Measurements from ENCODE around the gene SLCO2A1.

SLCO2A1 gene

DNA sequence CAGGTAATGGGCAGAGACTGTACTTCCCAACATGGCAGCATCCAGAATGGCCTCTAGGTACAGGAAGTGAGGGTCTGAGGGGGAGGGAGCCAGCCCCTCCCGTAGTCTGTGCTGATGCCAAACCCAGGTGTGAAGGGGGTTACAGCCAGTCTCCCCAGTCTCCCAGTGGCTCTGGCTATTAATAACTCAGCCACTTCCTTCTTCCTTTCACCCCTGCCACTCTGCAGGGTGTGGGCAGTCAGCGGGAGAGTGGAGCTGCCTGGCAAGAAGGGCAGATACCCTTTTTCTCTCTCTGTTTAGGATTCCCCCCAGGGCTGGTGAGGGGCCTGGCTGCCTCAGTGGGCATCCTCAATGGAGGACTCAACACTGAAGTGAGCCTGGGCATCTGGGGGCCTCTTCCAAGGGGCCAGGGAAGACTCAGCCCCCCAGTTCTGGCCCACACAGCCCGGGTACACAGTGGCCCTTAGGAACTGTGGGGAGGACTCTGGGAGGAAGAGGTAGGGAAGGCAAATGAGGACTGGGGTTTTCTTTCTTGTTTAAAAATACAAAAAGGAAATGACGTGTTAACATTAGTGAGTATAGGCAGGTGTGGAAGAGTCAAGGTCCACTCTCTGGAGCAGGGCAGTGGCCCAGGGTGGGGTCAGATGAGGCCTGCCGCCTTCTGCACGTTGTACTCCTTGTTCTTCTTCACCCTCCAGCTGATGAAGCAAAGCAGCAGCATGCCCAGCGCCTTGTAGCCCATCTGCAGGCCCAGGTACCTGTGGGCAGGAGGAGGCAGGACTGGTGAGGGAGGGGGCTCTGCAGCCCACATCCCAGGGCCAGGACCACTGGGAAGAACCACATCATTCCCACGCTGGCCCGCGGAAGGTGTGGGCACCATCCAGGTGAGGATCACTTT lies 95.4 kb downstream of the SLCO2A1 start:
- Histone ChIP-seq H3K4me3 (no peak overlapping the region), H3K9ac (peak overlapping the region in 1 of 11 experiments; percentile 37; a peak in 2 of 22 replicates), H3K9me3 (replicated peaks in 1 of 11) (no peaks in the 10 kb centered on the region), H3K27ac (peak overlapping the region in 5 of 11 experiments; percentile 25 to 52 (median 45); a peak in 5 of 22 replicates), H4K20me1 (no peaks in the 10 kb centered on the region), H3K36me3 (no peaks in the 10 kb centered on the region), H3K27me3 (0 out of 22 replicates have a peak, but pooled peaks cover 0 to 5% (median 0%) of the 10 kb centered on the region in 11 experiments), H3K4me2 (peak overlapping the region; percentile 65 to 83 (median 76)), H3K4me1 (peaks cover 11 to 31% (median 20%) of the 10 kb centered on the region in 10 experiments)
- TF ChIP-seq Cebpa-rat (IDR thresholded peaks at IDR 0.05): no peak

- peak overlapping the region; percentile 65 to 83 (median 76); a peak in 21 of 22 replicates for H3K4me2 ChIP-seq
- H3K9ac ChIP-seq: no peak overlapping the region
- H3K4me1 ChIP-seq: peaks cover 12 to 22% (median 16%) of the 10 kb centered on the region in 10 experiments
- H3K4me3 ChIP-seq: no peak overlapping the region
- no peak for TF ChIP-seq Cebpa-rat (IDR thresholded peaks at IDR 0.05)
- H3K9me3 ChIP-seq (replicated peaks in 1 of 11): no peaks in the 10 kb centered on the region
- H3K27me3 ChIP-seq: 0 out of 22 replicates have a peak, but pooled peaks cover 0 to 6% (median 0%) of the 10 kb centered on the region in 11 experiments
- no peaks in the 10 kb centered on the region for H3K36me3 ChIP-seq
- H4K20me1 ChIP-seq: peaks cover 0 to 1% (median 0%) of the 10 kb centered on the region in 11 experiments; a peak in 1 of 22 replicates
- peak overlapping the region in 2 of 11 experiments; percentile 45 to 52; a peak in 1 of 22 replicates for H3K27ac ChIP-seq
These were observed 96.4 kb downstream of the SLCO2A1 start for GRCh38 chr3:133933097-133934024.

GRCh38 chr3:133932009-133932408 lies 97.7 kb downstream of the SLCO2A1 start:
- Histone ChIP-seq H3K4me2 (no peak overlapping the region), H3K4me3 (no peak overlapping the region), H3K27me3 (peaks cover 0 to 4% (median 0%) of the 10 kb centered on the region in 11 experiments; a peak in 1 of 22 replicates), H3K4me1 (peaks cover 17 to 27% (median 23%) of the 10 kb centered on the region in 10 experiments), H3K27ac (no peak overlapping the region), H4K20me1 (peaks cover 0 to 6% (median 0%) of the 10 kb centered on the region in 11 experiments; a peak in 1 of 22 replicates), H3K9ac (no peak overlapping the region), H3K9me3 (replicated peaks in 1 of 11) (no peaks in the 10 kb centered on the region), H3K36me3 (no peaks in the 10 kb centered on the region)
- TF ChIP-seq Cebpa-rat (IDR thresholded peaks at IDR 0.05): no peak

DNA sequence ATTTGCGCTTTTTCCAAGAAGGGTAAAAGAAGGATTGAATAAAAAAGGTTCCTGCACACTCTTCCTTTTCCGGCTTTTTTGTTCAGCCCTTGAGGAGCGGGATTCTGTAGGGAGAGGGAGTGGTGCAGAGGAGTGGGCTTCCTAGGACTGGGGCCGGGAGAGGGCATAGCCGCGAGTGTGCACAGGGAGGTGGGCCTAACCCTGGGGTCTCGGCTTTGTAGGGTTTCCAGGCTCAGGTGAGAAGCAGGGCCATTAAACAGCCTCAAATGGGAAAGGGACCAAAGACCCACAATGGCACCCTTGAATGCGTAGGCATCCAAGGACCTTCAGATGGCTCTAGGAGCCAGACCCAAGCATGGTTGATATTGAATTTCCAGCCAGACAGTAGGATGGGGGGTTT lies 98.6 kb downstream of the SLCO2A1 start:
- no peak for TF ChIP-seq Cebpa-rat (IDR thresholded peaks at IDR 0.05)
- Histone ChIP-seq H3K4me1 (peaks cover 19 to 29% (median 25%) of the 10 kb centered on the region in 10 experiments), H3K36me3 (no peaks in the 10 kb centered on the region), H3K27ac (no peak overlapping the region), H3K9ac (no peak overlapping the region), H4K20me1 (peaks cover 0 to 6% (median 0%) of the 10 kb centered on the region in 11 experiments; a peak in 1 of 22 replicates), H3K4me2 (no peak overlapping the region), H3K9me3 (replicated peaks in 1 of 11) (no peaks in the 10 kb centered on the region), H3K27me3 (peaks cover 0 to 10% (median 0%) of the 10 kb centered on the region in 11 experiments; a peak in 1 of 22 replicates), H3K4me3 (no peak overlapping the region)

DNA sequence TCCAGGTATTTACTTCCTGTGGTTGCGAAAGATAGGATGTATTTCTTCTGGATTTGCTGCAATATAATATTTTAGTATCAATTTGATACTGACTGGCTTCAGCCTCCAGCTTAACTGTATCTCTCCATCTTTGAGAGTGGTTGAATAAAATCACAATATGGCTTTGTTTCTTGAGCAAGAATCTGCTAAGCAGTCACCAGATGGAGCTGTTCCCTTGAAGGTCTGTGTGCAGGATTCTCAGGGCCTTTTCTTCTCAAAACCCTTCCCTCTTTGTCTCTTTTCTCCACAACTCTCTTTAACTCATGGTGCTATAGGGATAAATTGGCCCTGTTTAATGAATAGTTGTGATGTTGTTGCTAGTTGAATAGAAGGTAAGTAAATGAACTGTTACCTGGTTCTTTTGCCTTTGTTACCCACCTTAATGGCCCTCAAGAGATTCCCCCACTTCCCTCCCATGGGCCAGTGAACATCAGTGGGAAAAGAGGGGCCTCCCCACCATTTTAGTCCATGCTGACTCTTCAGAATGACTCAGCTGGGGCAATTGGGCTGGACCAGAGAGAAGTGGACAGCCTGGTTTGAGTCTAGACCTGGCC lies 99.3 kb downstream of the SLCO2A1 start:
- Histone ChIP-seq H3K4me3 (no peak overlapping the region), H4K20me1 (peaks cover 0 to 6% (median 0%) of the 10 kb centered on the region in 11 experiments; a peak in 1 of 22 replicates), H3K27ac (no peak overlapping the region), H3K9me3 (replicated peaks in 1 of 11) (no peaks in the 10 kb centered on the region), H3K4me2 (no peak overlapping the region), H3K36me3 (no peaks in the 10 kb centered on the region), H3K27me3 (peaks cover 0 to 10% (median 0%) of the 10 kb centered on the region in 11 experiments; a peak in 1 of 22 replicates), H3K9ac (no peak overlapping the region), H3K4me1 (peaks cover 19 to 29% (median 25%) of the 10 kb centered on the region in 10 experiments)
- TF ChIP-seq Cebpa-rat (IDR thresholded peaks at IDR 0.05): no peak; a peak in 1 of 22 replicates

DNA sequence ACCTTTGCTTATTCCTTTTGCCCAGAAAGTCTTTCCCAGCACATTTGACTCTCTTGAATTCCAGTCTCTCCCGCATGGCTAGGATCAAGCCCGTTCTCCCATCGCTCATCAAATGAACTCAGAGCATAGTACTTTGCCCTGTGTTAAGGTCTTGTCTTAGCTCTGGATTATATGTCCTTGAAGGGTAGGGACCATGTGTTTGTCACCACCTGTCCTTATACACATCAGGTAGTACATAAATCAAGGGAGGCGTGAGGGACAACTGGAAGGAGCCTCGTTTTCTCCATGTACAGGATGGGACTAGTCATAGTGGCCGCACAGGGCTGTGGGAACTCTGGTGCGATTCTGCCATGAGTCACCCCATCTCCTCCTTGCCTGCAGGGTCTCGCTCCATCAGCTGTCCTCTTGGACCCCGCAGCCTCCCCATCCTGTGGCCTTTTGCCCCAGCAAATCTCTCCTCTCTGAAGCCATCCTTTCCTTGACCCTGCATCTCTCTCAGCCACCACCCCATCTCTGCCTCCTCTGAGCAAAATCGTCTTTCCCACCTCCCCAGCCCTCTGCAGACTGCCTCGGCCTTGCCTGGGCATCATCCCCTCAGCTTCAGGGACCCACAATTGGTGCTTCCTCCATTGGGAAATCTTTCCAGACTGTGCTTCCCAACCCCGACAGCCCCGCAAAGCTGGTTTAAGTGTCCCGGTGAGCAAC lies 100.7 kb downstream of the SLCO2A1 start:
- no peaks in the 10 kb centered on the region for H3K36me3 ChIP-seq
- no peak overlapping the region for H3K4me3 ChIP-seq
- H3K4me1 ChIP-seq: peaks cover 11 to 21% (median 18%) of the 10 kb centered on the region in 10 experiments
- peaks cover 0 to 10% (median 0%) of the 10 kb centered on the region in 11 experiments; a peak in 1 of 22 replicates for H3K27me3 ChIP-seq
- H3K9ac ChIP-seq: no peak overlapping the region
- H3K27ac ChIP-seq: no peak overlapping the region
- H3K4me2 ChIP-seq: no peak overlapping the region
- no peaks in the 10 kb centered on the region for H3K9me3 ChIP-seq (replicated peaks in 1 of 11)
- TF ChIP-seq Cebpa-rat (IDR thresholded peaks at IDR 0.05): no peak
- peaks cover 0 to 6% (median 0%) of the 10 kb centered on the region in 11 experiments; a peak in 1 of 22 replicates for H4K20me1 ChIP-seq

DNA sequence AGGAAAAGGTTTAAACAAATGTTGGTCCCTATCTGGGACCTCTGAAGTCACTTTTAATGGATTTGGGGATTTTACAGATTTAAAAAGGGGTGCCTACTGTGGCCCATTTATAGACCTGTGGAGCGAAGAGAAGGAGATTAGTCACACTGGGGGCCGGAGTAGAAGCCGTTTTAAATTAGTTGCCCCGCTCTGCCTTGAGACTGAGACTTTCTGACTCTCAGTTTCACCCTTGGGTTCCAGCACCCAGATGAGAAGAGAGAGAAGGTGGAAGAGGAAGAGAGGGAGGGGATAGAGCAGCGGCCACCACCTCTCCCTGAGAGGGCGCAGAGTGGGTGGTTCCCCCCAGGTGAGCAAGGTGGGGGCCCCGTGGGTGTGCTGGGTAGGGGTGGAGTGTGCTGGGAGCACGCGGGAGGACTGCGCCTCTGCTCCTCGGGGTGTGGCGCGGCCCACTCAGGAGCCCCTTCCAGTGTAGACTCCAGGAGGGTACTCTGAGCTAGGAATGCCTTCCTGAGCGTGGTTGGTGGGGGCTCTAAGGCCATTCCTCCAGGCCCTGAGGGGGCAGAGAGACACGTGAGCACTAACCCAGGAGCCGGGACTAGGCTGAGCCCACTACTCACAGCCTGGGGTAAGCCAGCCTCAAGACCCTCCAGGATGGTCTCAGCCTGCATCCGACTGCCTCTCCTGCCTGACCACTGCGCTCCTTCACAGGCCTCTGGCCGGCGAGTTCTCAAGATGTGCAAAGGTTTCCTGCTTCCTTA lies 101.4 kb downstream of the SLCO2A1 start:
- Histone ChIP-seq H3K9ac (peak overlapping the region in 8 of 11 experiments; percentile 59 to 79 (median 72); a peak in 9 of 22 replicates), H3K4me1 (peaks cover 6 to 17% (median 12%) of the 10 kb centered on the region in 10 experiments; a peak in 18 of 20 replicates), H3K27me3 (peaks cover 0 to 10% (median 0%) of the 10 kb centered on the region in 11 experiments; a peak in 1 of 22 replicates), H3K36me3 (no peaks in the 10 kb centered on the region), H3K9me3 (replicated peaks in 1 of 11) (no peaks in the 10 kb centered on the region), H3K4me3 (peak overlapping the region in 6 of 10 experiments; percentile 58 to 73 (median 62); a peak in 8 of 20 replicates), H3K27ac (no peak overlapping the region), H3K4me2 (peak overlapping the region; percentile 83 to 97 (median 93)), H4K20me1 (peaks cover 0 to 6% (median 0%) of the 10 kb centered on the region in 11 experiments; a peak in 1 of 22 replicates)
- no peak for TF ChIP-seq Cebpa-rat (IDR thresholded peaks at IDR 0.05)
